HepG2 (cell line): Measurements from ENCODE around the gene RAX. TPM values are rescaled to one million over a fixed set of nuclear protein-coding genes. Genes with fewer than 3 reads are reported as not detected.

ENCODE experiments used
- ARID5B ChIP-seq: IDR thresholded peaks from 2 replicates; pipeline ENCODE4 v1.4.0; 2020; ENCODE audit warnings: mild to moderate bottlenecking, missing genetic modification reagents
- MYC ChIP-seq: sonication (generic); formaldehyde crosslinking; IDR thresholded peaks from 2 replicates; pipeline ENCODE4 v1.9.0; 2021; ENCODE audit warnings: missing genetic modification reagents, borderline replicate concordance
- PITX1 ChIP-seq: sonication (generic); formaldehyde crosslinking; IDR thresholded peaks from 2 replicates; pipeline ENCODE4 v1.5.1; 2020; ENCODE audit warnings: mild to moderate bottlenecking, missing genetic modification reagents
- RBAK ChIP-seq: sonication (generic); formaldehyde crosslinking; IDR thresholded peaks from 2 replicates; pipeline ENCODE4 v1.5.1; 2020; ENCODE audit warnings: mild to moderate bottlenecking, missing genetic modification reagents
- ZNF280B ChIP-seq: sonication (generic); formaldehyde crosslinking; IDR thresholded peaks from 2 replicates; pipeline ENCODE4 v1.5.0; 2020; ENCODE audit warnings: missing genetic modification reagents, mild to moderate bottlenecking, borderline replicate concordance
- ZNF317 ChIP-seq: sonication (generic); formaldehyde crosslinking; IDR thresholded peaks from 2 replicates; pipeline ENCODE4 v1.5.0; 2020; ENCODE audit warnings: mild to moderate bottlenecking, missing genetic modification reagents
- ZNF331 ChIP-seq: sonication (generic); formaldehyde crosslinking; IDR thresholded peaks from 2 replicates; pipeline ENCODE4 v1.4.0; 2020; ENCODE audit warnings: missing genetic modification reagents
- ZNF609 ChIP-seq: sonication (generic); formaldehyde crosslinking; IDR thresholded peaks from 2 replicates; pipeline ENCODE4 v1.4.0; 2020; ENCODE audit warnings: mild to moderate bottlenecking, missing genetic modification reagents, borderline replicate concordance
- ZNF891 ChIP-seq: sonication (generic); formaldehyde crosslinking; IDR thresholded peaks from 2 replicates; pipeline ENCODE4 v1.5.0; 2020; ENCODE audit warnings: mild to moderate bottlenecking, missing genetic modification reagents
- polyA plus RNA-seq, 8 experiments: library from polyadenylated mRNA; depleted of rRNA in 3 of 8; stranded (reverse) in 7 of 8; unstranded in 1 of 8; fragments of >200 nt; fragmentation: Illumina TruSeq in 4 of 8; extraction: Trizol in 4 of 8; gene quantifications; 2 replicates each; pipeline versions ENCODE4 v1.2.1 to v1.2.3, GENCODE V29; 2011 to 2016; ENCODE audit warnings: low read depth in 4 of 8, missing spikeins in 1 of 8, mixed read lengths in 1 of 8; ENCODE audit not compliant: insufficient read depth in 1 of 8
- total RNA-seq, 5 experiments: library from RNA; depleted of rRNA; stranded (reverse); fragments of >200 nt; fragmentation: Illumina TruSeq; extraction: Trizol; gene quantifications; 2 replicates each; pipeline ENCODE4 v1.2.3, GENCODE V29; 2016; ENCODE audit warnings: low read depth in 1 of 5
- TF ChIP-seq, protein P1 (sequence below): sonication (generic); formaldehyde crosslinking; IDR thresholded peaks from 2 replicates; pipeline ENCODE4 v1.5.0; 2020; ENCODE audit warnings: mild to moderate bottlenecking, missing genetic modification reagents, borderline replicate concordance
- TF ChIP-seq, protein P2 (sequence below): sonication (generic); formaldehyde crosslinking; IDR thresholded peaks from 2 replicates; pipeline ENCODE4 v1.8.1; 2023; ENCODE audit warnings: mild to moderate bottlenecking, missing genetic modification reagents

The RAX gene
- total and polyA plus RNA-seq, 2 of the 13 experiments (the other 11 are each of a cell fraction or from before 2014, with no cell fraction given), result not detected

- TF ChIP-seq, protein P1, sequence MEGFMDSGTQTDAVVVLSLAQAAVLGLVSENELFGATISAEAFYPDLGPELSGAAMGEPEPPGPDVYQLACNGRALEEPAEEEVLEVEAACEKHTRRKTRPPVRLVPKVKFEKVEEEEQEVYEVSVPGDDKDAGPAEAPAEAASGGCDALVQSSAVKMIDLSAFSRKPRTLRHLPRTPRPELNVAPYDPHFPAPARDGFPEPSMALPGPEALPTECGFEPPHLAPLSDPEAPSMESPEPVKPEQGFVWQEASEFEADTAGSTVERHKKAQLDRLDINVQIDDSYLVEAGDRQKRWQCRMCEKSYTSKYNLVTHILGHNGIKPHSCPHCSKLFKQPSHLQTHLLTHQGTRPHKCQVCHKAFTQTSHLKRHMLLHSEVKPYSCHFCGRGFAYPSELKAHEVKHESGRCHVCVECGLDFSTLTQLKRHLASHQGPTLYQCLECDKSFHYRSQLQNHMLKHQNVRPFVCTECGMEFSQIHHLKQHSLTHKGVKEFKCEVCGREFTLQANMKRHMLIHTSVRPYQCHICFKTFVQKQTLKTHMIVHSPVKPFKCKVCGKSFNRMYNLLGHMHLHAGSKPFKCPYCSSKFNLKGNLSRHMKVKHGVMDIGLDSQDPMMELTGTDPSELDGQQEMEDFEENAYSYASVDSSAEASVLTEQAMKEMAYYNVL, result peak; percentile 60; the same call in 1 of the 2 replicates
- TF ChIP-seq ZNF280B (CRISPR knock-in tag) (0 out of 2 replicates have a peak, but pooled peaks have one; percentile 34), ZNF891 (CRISPR knock-in tag) (peak; percentile 54; the same call in 1 of the 2 replicates), ZNF331 (peak; percentile 78; the same call in 1 of the 2 replicates), PITX1 (CRISPR knock-in tag) (0 out of 2 replicates have a peak, but pooled peaks have one; percentile 40), MYC (no peak; the same call in 1 of the 2 replicates), ZNF317 (CRISPR knock-in tag) (0 out of 2 replicates have a peak, but pooled peaks have one; percentile 42), ZNF609 (CRISPR knock-in tag) (no peak), RBAK (CRISPR knock-in tag) (no peak), ARID5B (CRISPR knock-in tag) (no peak)
- TF ChIP-seq, protein P2, sequence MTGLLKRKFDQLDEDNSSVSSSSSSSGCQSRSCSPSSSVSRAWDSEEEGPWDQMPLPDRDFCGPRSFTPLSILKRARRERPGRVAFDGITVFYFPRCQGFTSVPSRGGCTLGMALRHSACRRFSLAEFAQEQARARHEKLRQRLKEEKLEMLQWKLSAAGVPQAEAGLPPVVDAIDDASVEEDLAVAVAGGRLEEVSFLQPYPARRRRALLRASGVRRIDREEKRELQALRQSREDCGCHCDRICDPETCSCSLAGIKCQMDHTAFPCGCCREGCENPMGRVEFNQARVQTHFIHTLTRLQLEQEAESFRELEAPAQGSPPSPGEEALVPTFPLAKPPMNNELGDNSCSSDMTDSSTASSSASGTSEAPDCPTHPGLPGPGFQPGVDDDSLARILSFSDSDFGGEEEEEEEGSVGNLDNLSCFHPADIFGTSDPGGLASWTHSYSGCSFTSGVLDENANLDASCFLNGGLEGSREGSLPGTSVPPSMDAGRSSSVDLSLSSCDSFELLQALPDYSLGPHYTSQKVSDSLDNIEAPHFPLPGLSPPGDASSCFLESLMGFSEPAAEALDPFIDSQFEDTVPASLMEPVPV, result peak; percentile 29; the same call in 1 of the 2 replicates
Measured at GRCh38 chr18:59308248-59308937, 35.1 kb upstream of the RAX start (continued).
